ENCODE results near the gene PABPC3.

GRCh38 chr13:25143706-25144105 lies 47.8 kb downstream of the PABPC3 start:
- no peak for TF ChIP-seq GTF2F1 (IDR thresholded peaks at IDR 0.05; ENCODE audit: borderline replicate concordance, low read depth, low read length)
- TF ChIP-seq FOSL1 (IDR thresholded peaks at IDR 0.05; ENCODE audit: insufficient read depth, low read depth, low read length) = no peak
- TF ChIP-seq USF2 (IDR thresholded peaks at IDR 0.05; ENCODE audit: low read length) = no peak
- no peak for TF ChIP-seq CTCF (IDR thresholded peaks at IDR 0.05; ENCODE audit: control extremely low read depth in 1 of 3, insufficient read depth in 1 of 3, low read depth in 1 of 3, low read length in 3 of 3)
- TF ChIP-seq EZH2 (IDR thresholded peaks at IDR 0.05; ENCODE audit: low read depth, low read length, severe bottlenecking) = no peak
